ENCODE measurements around the gene RABGGTB.
"Not testable (repeated sequence)": the region's sequence is repeated elsewhere in the genome, so short reads cannot be mapped to it uniquely, and the experiment has no call there.

The RABGGTB gene

GRCh38 chr1:75811211-75811981 is 25.3 kb downstream of the RABGGTB start:
- ChIA-PET CTCF (interaction anchor here (2.6 kb wide), 1 partner anchor 9 kb away, joined by 10 read pairs; no protein-coding TSS in a partner anchor), POLR2A (interaction anchor here (0.5 kb wide), 1 partner anchor 85 kb away, joined by 6 read pairs; no protein-coding TSS in a partner anchor)
- no peak for TF ChIP-seq CTCF (IDR thresholded peaks at IDR 0.05; ENCODE audit: control extremely low read depth, extremely low read depth, low read depth, missing control alignments)
- no peak for DNase-seq (ENCODE audit: extremely low spot score)

- ChIA-PET CTCF (interaction anchor here (2.6 kb wide), 1 partner anchor 10 kb away, joined by 10 read pairs; no protein-coding TSS in a partner anchor), POLR2A (interaction anchor here (0.5 kb wide), 1 partner anchor 85 kb away, joined by 6 read pairs; no protein-coding TSS in a partner anchor)
- TF ChIP-seq CTCF (IDR thresholded peaks at IDR 0.05; ENCODE audit: control extremely low read depth, extremely low read depth, low read depth, missing control alignments), result no peak
- no peak for DNase-seq (ENCODE audit: extremely low spot score)
Measured at GRCh38 chr1:75812065-75812464, 26.0 kb downstream of the RABGGTB start.

DNA sequence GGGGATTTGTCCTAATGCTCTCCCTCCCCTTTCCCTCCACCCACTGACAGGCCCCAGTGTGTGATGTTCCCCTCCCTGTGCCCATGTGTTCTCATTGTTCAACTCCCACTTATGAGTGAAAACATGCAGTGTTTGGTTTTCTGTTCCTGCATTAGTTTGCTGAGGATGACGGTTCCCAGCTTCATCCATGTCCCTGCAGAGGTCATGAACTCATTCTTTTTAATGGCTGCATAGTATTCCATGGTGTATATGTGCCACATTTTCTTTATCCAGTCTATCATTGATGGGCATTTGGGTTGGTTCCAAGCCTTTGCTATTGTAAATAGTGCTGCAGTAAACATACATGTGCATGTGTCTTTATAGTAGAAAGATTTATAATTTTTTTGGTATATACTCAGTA is 37.5 kb downstream of the RABGGTB start:
- POLR2A ChIA-PET; CTCF ChIA-PET; DNase-seq (ENCODE audit: extremely low spot score): not testable (repeated sequence)

GRCh38 chr1:75836528-75837100 is 50.6 kb downstream of the RABGGTB start:
- TF ChIP-seq CTCF (IDR thresholded peaks at IDR 0.05; ENCODE audit: control extremely low read depth, extremely low read depth, low read depth, missing control alignments), result no peak
- DNase-seq (ENCODE audit: extremely low spot score), result no peak
- POLR2A ChIA-PET, result no interaction called here
- CTCF ChIA-PET, result no interaction called here

DNA sequence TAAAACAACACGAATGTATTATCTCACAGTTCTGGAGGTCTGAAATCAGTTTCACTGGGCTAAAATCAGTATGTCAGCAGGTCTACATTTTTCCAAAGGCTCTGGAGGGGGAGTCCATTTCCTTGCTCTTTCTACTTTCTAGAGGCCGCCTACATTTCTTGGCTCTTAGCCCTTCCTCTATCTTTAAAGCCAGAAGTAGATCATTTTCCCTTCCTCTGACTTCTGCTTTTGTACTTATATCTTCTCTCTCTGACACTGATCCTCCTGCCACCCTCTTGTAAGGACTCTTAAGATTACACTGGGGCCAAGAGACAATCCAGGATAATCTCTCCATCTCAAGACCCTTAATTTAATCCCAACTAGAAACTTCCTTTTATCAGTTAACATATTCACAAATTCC is 52.0 kb downstream of the RABGGTB start:
- DNase-seq (ENCODE audit: extremely low spot score), result no peak
- ChIA-PET POLR2A (no interaction called here), CTCF (no interaction called here)
- no peak for TF ChIP-seq CTCF (IDR thresholded peaks at IDR 0.05; ENCODE audit: control extremely low read depth, extremely low read depth, low read depth, missing control alignments)

- TF ChIP-seq CTCF (IDR thresholded peaks at IDR 0.05; ENCODE audit: control extremely low read depth, extremely low read depth, low read depth, missing control alignments), result no peak
- no peak for DNase-seq (ENCODE audit: extremely low spot score)
- POLR2A ChIA-PET, result no interaction called here
- CTCF ChIA-PET, result no interaction called here
Measured at GRCh38 chr1:75841421-75841820, 55.4 kb downstream of the RABGGTB start.
